Ovary (tissue), 9 donors: ENCODE data around the gene EDIL3. TPM values are rescaled to one million over a fixed set of nuclear protein-coding genes. Genes with fewer than 3 reads are reported as not detected.
A peak's percentile ranks its signal among the peaks of the same experiment; 100 is the strongest.

Source experiments
- DNase-seq, 5 donors: peaks; one replicate each; pipeline ENCODE4 v3.0.0-alpha.2; 2019 to 2020
- H3K27ac ChIP-seq, 2 donors: fragments of 200-600 bp; one replicate each; pipeline versions ENCODE4 v1.5.1 to v1.8.0; 2019 to 2022
- H3K27me3 ChIP-seq: fragments of 200-600 bp; one replicate; pipeline ENCODE4 v1.8.0; 2022
- H3K36me3 ChIP-seq: fragments of 200-600 bp; sonication (generic); one replicate; pipeline ENCODE4 v1.5.1; 2019
- H3K4me1 ChIP-seq: one replicate; pipeline ENCODE4 v1.8.1; 2013; ENCODE audit warnings: mild to moderate bottlenecking, moderate library complexity; ENCODE audit not compliant: insufficient read depth
- H3K4me3 ChIP-seq: fragments of 200-600 bp; sonication (generic); one replicate; pipeline ENCODE4 v1.5.1; 2017
- H3K9me3 ChIP-seq, 2 donors: fragments of 200-600 bp in 1 of 2; sonication (generic) in 1 of 2; one replicate each; pipeline versions ENCODE4 v1.5.1 to v1.8.1; 2013 to 2019; ENCODE audit warnings: mild to moderate bottlenecking in 1 of 2, moderate library complexity in 1 of 2
- EP300 ChIP-seq: sonication (generic); formaldehyde crosslinking; IDR thresholded peaks from one replicate; pipeline ENCODE4 v1.6.1; 2017; ENCODE audit warnings: antibody characterized with exemption
- POLR2A ChIP-seq: fragments of 450-650 bp; IDR thresholded peaks from one replicate; pipeline ENCODE4 v1.6.1; 2017; ENCODE audit warnings: antibody characterized with exemption, mild to moderate bottlenecking, moderate library complexity
- WGBS, 3 donors: extraction: QIAGEN DNeasy Blood & Tissue Kit in 1 of 3; methylation state at CpG; one replicate each; pipeline versions ENCODE4 v1.1.5 to v1.1.7; 2013 to 2017; 5-methylcytosine and 5-hydroxymethylcytosine counted together
- intact Hi-C, 4 donors: fragments of 100-400 bp; cut with DNase I; formaldehyde crosslinking; loops; one replicate each; pipeline versions ENCODE4 v1.11.0 to v1.15.1; 2022 to 2023
- polyA plus RNA-seq, 2 donors: library from polyadenylated mRNA; stranded (reverse); fragments of 200-250 nt in 1 of 2; fragments of 350-450 nt in 1 of 2; fragmentation: Illumina TruSeq in 1 of 2; extraction: RNeasy Lipid Tissue Mini Kit (QIAGEN cat#74804) in 1 of 2; gene quantifications; one replicate each; pipeline ENCODE4 v1.2.3, GENCODE V29; 2013 to 2014
- total RNA-seq, 7 donors: library from RNA; depleted of rRNA in 2 of 7; stranded (reverse); fragments of >200 nt in 2 of 7; fragmentation: NEBNext Ultra II Directional in 3 of 7; extraction: Animal tissue kit (Norgen Biotek cat#: 25700) in 3 of 7; gene quantifications; one replicate each; pipeline versions ENCODE4 v1.1.0 to v1.2.4, GENCODE V29; 2016 to 2023
- TF ChIP-seq, protein P1 (sequence below), 3 donors: fragments of 450-650 bp in 2 of 3; fragments of 200-600 bp in 1 of 3; IDR thresholded peaks; one replicate each; pipeline versions ENCODE4 v1.5.1 to v1.8.0; 2016 to 2022; ENCODE audit warnings: antibody characterized with exemption in 3 of 3, mild to moderate bottlenecking in 1 of 3
- donor health status: DM: no; HTN: no; CAD: no; lungs with moderate emphysema.
- donor health status: DM: no; HTN: no; CAD: no.
- donor health status: Bipolar disorder and iron deficiency.
- donor health status: DM: yes; HTN: yes; CAD: no.
- donor health status: DM: no; HTN: no; CAD: no.
- donor health status: DM: yes; HTN: yes; CAD: no.

The EDIL3 gene
- total and polyA plus RNA-seq, 9 donors: 5.9 to 41.5 (median 9.7) TPM

- H3K27ac ChIP-seq: no peak overlapping the region
- TF ChIP-seq, protein P1, sequence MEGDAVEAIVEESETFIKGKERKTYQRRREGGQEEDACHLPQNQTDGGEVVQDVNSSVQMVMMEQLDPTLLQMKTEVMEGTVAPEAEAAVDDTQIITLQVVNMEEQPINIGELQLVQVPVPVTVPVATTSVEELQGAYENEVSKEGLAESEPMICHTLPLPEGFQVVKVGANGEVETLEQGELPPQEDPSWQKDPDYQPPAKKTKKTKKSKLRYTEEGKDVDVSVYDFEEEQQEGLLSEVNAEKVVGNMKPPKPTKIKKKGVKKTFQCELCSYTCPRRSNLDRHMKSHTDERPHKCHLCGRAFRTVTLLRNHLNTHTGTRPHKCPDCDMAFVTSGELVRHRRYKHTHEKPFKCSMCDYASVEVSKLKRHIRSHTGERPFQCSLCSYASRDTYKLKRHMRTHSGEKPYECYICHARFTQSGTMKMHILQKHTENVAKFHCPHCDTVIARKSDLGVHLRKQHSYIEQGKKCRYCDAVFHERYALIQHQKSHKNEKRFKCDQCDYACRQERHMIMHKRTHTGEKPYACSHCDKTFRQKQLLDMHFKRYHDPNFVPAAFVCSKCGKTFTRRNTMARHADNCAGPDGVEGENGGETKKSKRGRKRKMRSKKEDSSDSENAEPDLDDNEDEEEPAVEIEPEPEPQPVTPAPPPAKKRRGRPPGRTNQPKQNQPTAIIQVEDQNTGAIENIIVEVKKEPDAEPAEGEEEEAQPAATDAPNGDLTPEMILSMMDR (IDR thresholded peaks at IDR 0.05): no peak
- intact Hi-C loops: no loop called here
- DNase-seq: no peak
- WGBS, 3 donors: 71 to 75% (median 73%) methylated on average over 6 of the region's 6 CpGs
- no peak overlapping the region for H3K4me3 ChIP-seq
- no peaks in the 10 kb centered on the region for H3K4me1 ChIP-seq
- no peaks in the 10 kb centered on the region for H3K27me3 ChIP-seq
- H3K9me3 ChIP-seq: no peaks in the 10 kb centered on the region
- H3K36me3 ChIP-seq: no peaks in the 10 kb centered on the region
Measured at GRCh38 chr5:83946516-83946915, 438.2 kb downstream of the EDIL3 start.

GRCh38 chr5:83942155-83942554, 442.5 kb downstream of the EDIL3 start:
- Histone ChIP-seq H3K4me1 (no peaks in the 10 kb centered on the region), H3K36me3 (no peaks in the 10 kb centered on the region), H3K27me3 (no peaks in the 10 kb centered on the region), H3K9me3 (no peaks in the 10 kb centered on the region), H3K4me3 (no peak overlapping the region), H3K27ac (no peak overlapping the region)
- WGBS, 3 donors: 81 to 92% (median 83%) methylated on average over 1 of the region's 1 CpG
- intact Hi-C loops: no loop called here
- TF ChIP-seq POLR2A (no peak), EP300 (no peak)
- TF ChIP-seq, protein P1 (IDR thresholded peaks at IDR 0.05): no peak
- no peak for DNase-seq

- H3K36me3 ChIP-seq: no peaks in the 10 kb centered on the region
- no peak for DNase-seq
- H3K9me3 ChIP-seq: no peaks in the 10 kb centered on the region
- intact Hi-C loops: no loop called here
- no peaks in the 10 kb centered on the region for H3K4me1 ChIP-seq
- TF ChIP-seq, protein P1 (IDR thresholded peaks at IDR 0.05): no peak
- H3K27ac ChIP-seq: no peak overlapping the region
- no peak overlapping the region for H3K4me3 ChIP-seq
- no peaks in the 10 kb centered on the region for H3K27me3 ChIP-seq
- 29 to 36% (median 34%) methylated on average over 1 of the region's 1 CpG for WGBS, 3 donors
Measured at GRCh38 chr5:83937837-83938236, 446.8 kb downstream of the EDIL3 start.

GRCh38 chr5:83931969-83932368, 452.7 kb downstream of the EDIL3 start:
- H3K27ac ChIP-seq: no peak overlapping the region
- no peak overlapping the region for H3K4me3 ChIP-seq
- TF ChIP-seq POLR2A (no peak), EP300 (no peak)
- TF ChIP-seq, protein P1 (IDR thresholded peaks at IDR 0.05): no peak
- H3K9me3 ChIP-seq: no peaks in the 10 kb centered on the region
- no peak for DNase-seq
- no peaks in the 10 kb centered on the region for H3K4me1 ChIP-seq
- no peaks in the 10 kb centered on the region for H3K27me3 ChIP-seq
- intact Hi-C loops: no loop called here
- H3K36me3 ChIP-seq: no peaks in the 10 kb centered on the region

- Histone ChIP-seq H3K27me3 (no peaks in the 10 kb centered on the region), H3K9me3 (no peaks in the 10 kb centered on the region), H3K4me1 (no peaks in the 10 kb centered on the region), H3K36me3 (no peaks in the 10 kb centered on the region), H3K27ac (no peak overlapping the region), H3K4me3 (no peak overlapping the region)
- 62 to 78% (median 66%) methylated on average over 4 of the region's 4 CpGs for WGBS, 3 donors
- intact Hi-C loops: no loop called here
- peak in 1 of 5 donors; percentile 30 for DNase-seq
- TF ChIP-seq, protein P1 (IDR thresholded peaks at IDR 0.05): no peak
- TF ChIP-seq EP300 (no peak), POLR2A (no peak)
Measured at GRCh38 chr5:83927140-83927733, 457.4 kb downstream of the EDIL3 start.
